Stimulated activated CD4-positive, alpha-beta T cell treated with anti-CD3 and anti-CD28 coated beads, Interleukin-12 subunit alpha, Interleukin-12 subunit beta, amount 100 ng/mL, for 48 hours (primary cell): ENCODE measurements around the gene OR1J4.
A peak's percentile ranks its signal among the peaks of the same experiment; 100 is the strongest.
"Not testable (repeated sequence)": the region's sequence is repeated elsewhere in the genome, so short reads cannot be mapped to it uniquely, and the experiment has no call there.

Source experiments
- DNase-seq, 3 donors: peaks; one replicate each; pipeline ENCODE4 v3.0.0-alpha.2; 2020; ENCODE audit warnings: low read depth in 2 of 3, low spot score in 1 of 3

The OR1J4 gene, protein sequence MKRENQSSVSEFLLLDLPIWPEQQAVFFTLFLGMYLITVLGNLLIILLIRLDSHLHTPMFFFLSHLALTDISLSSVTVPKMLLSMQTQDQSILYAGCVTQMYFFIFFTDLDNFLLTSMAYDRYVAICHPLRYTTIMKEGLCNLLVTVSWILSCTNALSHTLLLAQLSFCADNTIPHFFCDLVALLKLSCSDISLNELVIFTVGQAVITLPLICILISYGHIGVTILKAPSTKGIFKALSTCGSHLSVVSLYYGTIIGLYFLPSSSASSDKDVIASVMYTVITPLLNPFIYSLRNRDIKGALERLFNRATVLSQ

DNA sequence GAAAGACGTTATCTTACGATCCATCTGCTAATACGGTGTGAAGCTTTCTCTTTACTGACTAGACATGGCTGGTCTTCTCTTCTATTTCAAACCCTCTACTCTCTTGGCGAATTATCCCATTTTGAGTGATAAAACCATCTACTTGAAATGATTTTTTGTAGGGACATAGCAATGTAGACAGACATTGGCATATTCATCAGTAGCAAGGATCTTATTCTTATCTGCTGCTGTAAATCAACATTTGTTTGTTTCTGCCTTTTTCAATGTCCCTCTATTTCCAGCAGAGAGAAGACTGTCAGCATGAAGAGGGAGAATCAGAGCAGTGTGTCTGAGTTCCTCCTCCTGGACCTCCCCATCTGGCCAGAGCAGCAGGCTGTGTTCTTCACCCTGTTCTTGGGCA, at the start of gene OR1J4:
OR1J4 (plus strand) TSS at position 301 of the 400 bp plus-strand sequence; CDS start at position 301, 0 bp downstream.
- DNase-seq: no peak

DNA sequence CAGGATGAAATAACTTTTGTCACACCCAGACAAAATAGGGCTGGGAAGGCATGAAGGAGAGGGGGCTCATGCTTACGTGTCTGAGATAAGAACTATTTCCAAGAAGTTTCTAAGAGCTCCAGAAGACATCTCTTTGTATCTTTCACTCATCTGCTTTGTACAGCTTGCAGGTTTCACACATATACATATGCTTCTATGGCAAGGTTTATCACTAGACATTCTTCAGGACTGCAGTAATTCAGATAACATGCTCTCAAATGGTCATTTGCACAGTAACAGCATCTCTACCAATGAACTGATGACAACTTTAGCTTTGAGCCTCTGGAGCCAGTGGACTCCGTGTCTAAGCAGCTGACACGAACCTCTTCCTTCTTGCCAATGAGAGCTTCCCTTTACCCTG, 44.4 kb upstream of the OR1J4 start:
- DNase-seq: no peak

DNA sequence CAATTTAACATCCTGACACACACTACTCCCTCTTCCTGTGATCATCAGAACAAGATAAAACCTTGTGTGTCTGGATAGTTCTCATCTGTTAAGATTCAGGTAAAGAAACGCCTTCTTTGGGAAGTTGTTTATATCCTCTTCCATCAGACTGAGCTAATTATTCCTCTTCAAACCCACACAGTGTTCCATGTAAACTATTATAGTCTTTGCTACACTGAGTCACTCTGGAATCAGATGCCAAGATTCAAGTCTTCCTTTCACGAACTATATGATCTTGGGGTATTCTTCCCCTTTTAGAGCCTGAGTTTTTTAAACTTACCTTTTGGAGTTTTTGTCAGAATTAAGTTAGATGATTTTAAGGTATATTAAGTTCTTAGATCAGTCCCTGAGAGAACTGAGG, 43.2 kb upstream of the OR1J4 start:
- DNase-seq: no peak

DNA sequence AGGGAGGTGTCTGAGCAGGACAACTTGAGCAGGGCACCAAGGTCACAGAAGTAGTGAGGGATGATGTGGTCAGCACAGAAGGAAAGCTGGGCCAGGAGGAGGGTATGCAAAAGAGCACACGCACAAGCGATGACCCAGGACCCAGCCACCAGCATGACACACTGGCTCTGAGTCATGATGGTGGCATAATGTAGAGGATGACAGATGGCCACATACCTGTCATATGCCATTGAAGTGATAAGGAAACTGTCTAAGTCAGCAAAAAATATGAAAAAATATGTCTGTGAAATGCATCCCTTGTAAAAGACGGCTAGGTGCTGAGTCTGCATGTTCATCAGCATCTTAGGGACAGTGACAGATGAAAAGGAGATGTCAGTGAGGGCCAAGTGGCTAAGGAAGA, 41.6 kb upstream of the OR1J4 start:
- DNase-seq: no peak

DNA sequence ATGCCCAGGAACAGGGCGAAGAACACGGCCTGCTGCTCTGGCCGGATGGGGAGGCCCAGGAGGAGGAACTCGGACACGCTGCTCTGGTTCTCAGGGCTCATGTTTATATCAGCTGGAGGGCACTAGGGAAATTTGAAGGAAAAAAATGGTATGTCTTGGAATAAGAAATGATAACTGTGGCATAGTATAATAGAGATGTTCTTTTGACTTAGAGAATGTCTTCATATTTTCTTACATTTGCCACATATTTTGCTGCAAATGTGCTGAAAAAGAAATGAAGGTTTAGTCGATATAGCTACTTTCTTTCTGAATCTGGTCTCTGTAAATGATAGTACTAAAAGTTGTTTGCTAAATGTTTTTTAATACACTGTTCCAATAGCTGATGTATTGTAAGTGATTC, 41.1 kb upstream of the OR1J4 start, which contains the start of gene OR1J1:
OR1J1 (minus strand) TSS at position 101 of the 400 bp plus-strand sequence; CDS start at position 101, 0 bp downstream.
- DNase-seq: no peak

DNA sequence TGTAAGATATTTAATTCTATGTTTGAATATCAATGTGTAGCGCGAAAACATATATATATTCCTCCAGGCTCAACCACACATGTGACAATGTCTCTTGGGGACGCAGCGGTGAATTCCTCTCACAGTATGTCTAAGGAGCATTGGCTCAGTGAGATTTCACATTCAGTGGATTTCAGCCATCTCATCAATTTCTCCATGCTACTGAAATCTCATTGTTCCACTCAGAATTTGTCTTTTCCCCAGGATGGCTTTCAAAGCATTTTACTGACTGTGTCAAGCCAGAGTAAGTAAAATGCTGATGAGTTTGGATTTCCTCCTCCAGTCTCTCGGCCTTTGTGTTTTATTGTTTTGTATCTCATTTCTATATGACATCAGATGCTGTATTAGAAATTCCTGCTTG, 39.9 kb upstream of the OR1J4 start:
- DNase-seq: no peak

DNA sequence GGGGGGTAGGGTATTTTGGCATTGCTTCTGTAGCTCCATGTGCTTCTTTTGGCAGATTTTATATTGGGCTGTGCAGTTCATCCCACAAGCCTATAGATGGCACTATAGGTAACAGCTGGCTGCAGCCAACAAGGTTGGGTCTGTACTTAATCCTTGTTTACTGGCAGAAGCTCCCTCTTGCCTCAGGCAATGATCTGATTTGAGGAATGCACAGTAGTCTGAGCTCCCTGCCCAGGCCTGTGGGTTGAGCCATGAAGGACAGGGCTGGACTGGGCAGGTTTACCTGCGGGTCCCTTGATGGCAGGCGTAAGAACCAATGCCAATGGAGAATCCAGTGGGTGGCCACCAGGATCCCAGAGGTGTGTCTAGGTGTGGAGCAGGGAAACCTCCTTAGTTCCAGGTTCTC, 20.1 kb upstream of the OR1J4 start:
- DNase-seq: peak in 1 of 3 donors; percentile 11

DNA sequence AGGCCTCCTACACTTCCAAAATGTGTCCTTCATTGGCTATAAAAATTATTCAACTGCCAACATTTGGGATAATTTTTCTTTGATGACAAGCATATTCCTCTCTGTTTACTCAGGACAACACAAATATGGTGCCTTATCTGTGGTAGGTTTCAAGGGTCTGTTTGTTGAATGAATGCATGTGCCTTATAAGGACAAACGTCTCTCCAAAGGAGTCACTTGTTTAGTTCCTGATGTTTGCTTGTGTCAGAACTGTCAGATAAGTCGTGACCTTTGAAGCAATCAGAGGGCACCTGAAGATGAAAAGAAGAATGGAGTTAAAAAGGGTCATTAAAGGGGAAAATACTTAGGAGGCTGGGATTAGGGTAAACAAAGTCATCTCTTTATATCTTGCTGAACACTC, 12.0 kb upstream of the OR1J4 start:
- DNase-seq: no peak

DNA sequence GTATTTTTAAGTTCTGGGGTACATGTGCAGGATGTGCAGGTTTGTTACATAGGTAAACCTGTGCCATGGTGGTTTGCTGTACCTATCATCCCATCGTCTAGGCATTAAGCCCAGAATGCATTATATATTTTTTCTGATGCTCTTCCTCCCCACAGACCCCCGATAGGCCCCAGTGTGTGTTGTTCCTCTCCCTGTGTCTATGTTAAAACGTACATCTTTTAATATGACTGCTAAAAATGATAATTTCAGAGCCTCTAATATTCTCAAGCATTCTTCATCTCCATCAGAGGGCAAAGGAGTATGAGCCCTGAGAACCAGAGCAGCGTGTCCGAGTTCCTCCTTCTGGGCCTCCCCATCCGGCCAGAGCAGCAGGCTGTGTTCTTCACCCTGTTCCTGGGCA, 8.4 kb upstream of the OR1J4 start, which contains the start of gene OR1J2:
OR1J2 (plus strand) TSS at position 301 of the 400 bp plus-strand sequence; CDS start at position 301, 0 bp downstream.
- no peak for DNase-seq

DNA sequence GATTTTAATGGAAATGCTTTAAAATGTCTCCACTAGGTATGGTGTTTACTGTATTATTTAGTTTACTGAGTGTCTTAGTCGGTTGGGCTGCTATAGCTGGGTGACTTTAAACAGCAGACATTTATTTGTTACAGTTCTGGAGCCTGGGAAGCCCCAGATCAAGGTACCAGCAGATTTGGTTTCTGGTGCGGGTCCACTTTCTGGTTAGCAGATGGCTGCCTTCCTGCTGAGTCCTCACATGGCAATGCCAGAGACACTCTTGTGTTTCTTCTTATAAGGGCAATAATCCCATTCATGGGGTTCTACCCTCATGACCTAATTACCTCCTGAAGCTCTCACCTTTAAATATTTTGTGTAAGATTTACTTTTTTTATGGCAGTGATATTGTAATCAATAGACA, 715 bp upstream of the OR1J4 start:
- DNase-seq: no peak

DNA sequence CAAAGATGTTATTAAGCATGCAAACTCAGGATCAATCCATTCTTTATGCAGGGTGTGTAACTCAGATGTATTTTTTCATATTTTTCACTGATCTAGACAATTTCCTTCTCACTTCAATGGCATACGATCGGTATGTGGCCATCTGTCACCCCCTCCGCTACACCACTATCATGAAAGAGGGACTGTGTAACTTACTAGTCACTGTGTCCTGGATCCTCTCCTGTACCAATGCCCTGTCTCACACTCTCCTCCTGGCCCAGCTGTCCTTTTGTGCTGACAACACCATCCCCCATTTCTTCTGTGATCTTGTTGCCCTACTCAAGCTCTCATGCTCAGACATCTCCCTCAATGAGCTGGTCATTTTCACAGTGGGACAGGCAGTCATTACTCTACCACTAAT, 435 bp downstream of the OR1J4 start:
- no peak for DNase-seq

DNA sequence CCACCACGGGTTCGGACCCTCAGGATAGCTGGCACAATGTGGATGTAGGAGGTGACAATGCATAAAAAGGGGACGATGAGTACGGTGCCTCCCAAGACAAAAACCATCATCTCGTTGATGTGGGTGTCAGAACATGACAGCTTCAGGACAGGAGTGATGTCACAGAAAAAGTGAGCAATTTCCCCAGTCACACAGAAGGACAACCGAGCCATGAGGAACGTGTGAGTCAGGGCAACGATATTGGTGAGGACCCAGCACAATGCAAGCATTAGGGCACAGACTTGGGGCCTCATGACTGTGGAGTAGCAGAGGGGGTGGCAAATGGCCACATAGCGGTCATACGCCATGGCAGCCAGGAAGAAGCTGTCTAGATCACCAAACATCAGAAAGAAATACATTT, 7.7 kb downstream of the OR1J4 start:
- DNase-seq: peak in 1 of 3 donors; percentile 0

DNA sequence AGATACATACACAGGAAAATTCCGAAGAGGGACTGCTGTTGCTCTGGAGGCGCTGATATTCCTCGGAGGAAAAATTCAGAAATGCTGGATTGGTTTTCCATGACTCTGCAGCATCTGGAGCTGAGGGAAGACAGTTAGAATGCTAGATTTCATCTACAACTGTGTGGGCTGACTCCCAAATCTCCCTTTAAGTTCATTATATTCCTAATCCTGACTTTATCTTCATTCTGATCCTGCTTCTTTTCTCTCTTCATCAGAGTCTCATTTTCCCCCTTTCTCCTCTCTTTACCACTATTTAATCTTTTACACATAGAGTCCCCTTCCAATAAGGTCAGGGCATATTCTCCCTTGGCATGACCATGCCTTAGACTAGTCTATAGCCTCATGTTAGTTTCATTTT, 8.3 kb downstream of the OR1J4 start, which contains the start of gene OR1N1:
OR1N1 (minus strand) TSS at position 101 of the 400 bp plus-strand sequence; CDS start at position 101, 0 bp downstream.
- DNase-seq: no peak

DNA sequence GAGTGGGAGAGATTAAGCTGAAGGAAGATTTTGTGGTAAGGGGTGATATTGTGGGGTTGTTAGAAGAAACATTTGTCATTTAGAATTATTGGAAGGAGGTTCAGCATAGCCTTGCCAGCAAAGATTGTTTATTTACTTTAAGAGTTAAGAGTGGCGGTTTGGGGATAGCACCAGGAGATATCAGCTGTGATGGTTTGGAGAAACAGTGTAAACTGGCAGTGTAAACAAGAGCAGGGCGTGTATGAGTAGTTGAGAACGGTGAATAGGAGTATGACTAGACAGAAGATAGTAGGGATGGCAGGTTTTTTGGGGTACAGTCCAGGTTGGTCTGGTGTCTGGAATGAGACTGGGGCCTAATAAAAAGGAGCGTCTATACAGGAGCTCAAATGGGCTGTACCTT, 12.2 kb downstream of the OR1J4 start:
- DNase-seq: not testable (repeated sequence)

DNA sequence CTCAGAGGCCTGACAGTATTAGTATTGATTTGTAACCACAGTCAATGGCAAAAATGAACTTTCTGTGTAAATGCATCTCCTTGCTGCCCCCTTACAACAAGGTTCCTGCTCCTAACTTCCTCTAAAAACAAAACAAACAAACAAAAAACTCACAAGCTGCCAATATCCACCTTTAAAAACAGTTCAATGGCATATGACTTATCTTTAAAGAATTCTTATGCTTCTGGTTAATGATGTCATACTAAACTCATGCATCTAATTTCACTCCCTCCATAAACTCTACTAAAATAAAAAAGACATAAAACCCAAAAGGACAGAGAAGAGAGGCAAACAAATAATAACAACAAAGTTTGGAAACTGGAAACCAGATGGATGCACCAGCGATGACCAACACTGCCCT, 17.2 kb downstream of the OR1J4 start:
- no peak for DNase-seq

DNA sequence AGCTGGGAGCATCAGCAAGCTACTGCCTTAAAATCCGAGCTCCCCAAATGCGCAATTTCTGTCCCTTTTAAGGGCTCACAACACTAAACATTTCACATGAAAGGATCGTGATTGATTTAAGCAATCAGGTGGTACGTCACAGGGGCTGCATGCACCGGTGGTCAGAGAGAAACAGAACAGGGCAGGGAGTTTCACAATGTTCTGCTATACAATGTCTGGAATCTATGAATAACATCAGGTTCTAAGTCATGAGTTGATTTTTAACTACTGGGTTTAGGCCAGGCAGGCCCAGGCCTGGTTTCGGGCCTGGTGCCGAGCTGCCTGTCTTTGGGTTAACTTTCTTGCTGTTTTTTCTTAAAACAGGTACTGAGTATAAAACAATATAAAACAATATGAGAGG, 18.1 kb downstream of the OR1J4 start:
- not testable (repeated sequence) for DNase-seq

DNA sequence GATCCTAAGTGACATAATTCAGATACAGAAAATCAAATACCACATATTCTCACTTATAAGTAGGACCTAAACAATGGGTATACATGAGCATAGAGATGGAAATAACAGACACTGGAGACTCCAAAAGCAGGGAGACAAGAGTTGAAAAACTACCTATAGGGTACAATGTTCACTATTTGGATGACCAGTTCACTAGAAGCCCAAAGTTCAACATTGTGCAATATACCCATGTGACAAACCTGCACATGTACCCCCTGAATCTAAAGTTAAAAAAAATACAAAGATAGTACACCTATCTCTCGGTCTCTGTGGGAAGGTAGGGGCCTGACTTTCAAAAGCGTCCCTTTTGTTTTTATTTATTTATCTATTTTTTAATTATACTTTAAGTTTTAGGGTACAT, 19.8 kb downstream of the OR1J4 start:
- no peak for DNase-seq

DNA sequence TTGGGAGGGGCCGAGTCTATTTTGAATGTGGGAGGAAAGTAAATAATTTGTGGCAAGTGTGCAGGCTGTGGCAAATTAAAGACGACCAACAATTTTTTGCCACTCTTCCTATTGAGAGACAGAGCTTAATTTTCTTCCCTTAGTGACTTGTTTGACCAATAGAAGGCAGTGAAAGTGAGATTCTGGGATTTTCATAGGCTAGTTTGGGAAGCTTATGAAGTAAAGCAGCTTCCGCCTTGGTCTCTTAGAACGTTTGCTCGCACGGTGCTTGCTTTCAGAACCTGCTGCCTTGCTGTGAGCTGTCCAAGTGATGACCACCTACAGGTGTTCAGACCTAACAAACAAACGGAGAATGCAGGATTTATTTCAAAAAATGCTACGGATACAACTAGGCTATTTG, 27.3 kb downstream of the OR1J4 start:
- no peak for DNase-seq

DNA sequence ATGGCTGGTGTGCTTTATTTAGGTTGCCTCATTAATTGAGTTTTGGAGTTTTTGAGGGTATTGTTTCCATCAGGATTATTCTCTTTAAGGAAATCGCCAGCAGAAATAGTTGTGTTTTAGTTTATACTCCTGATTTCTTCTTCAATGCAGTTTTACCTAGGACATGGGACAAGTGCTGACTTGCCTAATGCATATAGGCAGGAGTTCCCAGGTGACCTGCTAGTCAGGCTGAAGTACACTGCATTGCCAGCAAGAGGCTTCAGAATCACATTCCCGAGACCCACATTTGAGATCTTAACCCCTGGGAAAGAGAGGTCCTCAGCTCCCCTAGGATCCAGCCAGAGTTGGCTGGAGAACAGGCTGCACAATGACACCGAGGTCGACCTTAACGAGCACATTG, 32.4 kb downstream of the OR1J4 start:
- no peak for DNase-seq

DNA sequence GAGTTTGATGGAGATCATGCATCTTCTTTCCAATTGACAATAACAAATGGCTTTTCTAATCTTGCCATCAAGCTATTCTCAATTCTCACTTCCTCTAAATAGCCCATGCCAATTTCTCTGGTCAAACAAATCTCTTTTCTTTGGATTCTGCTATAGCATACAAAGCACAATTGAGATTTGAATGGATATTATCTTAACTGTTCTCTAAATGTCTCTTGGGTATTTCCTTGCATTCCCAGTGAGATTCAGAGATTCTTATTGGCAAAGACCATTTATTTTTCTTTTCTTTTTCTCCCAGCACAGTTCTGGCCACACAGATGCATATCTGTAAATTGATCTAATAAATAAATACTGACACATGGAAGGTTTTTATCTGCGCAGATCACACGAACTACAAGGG, 33.9 kb downstream of the OR1J4 start, which contains the start of gene OR1N2:
OR1N2 (plus strand) TSS at position 301 of the 400 bp plus-strand sequence. CDS start 100 bp downstream, outside the sequence.
- DNase-seq: no peak

DNA sequence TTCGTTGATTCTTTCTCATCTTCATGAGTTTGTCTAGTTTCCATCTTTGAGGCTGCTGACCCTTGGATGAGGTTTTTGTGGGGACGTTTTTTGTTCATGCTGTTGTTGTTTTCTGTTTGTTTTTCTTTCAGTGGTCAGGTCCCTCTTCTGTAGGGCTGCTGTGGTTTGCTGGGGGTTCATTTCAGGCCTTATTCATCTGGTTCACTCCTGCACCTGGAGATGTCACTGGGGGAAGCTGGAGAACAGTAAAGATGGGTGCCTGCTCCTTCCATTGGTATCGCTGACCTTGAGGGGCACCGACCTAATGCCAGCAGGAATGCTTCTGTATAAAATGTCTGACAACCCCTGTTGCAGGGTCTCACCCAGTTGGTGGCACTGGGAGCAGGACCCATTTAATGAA, 42.5 kb downstream of the OR1J4 start:
- no peak for DNase-seq

DNA sequence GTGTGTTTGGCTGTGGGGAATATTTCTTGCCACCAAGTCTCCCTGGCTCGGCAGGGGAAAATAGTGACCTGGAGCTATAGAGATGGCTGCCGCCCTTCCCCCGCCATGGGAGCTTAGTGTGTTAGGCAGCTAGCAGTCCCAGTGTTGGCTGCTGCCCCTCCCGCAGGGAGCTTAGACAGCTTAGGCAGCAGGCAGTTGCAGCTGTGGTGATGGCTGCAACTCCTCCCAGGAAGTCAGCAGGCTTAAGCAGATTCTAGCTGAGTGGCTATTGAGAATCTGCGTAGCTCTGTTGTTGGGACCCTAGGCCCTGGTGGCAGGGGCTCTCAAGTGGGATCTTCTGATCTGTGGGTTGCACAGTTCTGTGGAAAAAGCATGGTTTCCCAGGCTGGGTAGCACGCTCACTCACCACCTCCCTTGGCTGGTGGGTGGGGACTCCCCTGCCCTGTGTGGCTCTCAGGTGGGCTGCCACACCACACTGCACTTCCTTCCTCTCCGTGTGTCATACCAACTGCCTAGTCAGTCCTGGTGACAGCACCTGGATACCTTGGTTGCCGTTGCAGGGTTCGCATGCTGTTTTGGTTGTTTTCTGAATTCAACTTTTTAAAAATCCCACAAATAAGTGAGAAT, 43.3 kb downstream of the OR1J4 start:
- no peak for DNase-seq
